HG02642 (cell line): Measurements from ENCODE around the gene NSUN4.
"Not testable (repeated sequence)": the region's sequence is repeated elsewhere in the genome, so short reads cannot be mapped to it uniquely, and the experiment has no call there.

ENCODE experiments used
- ATAC-seq: cut with Tn5 transposase; IDR thresholded peaks from one replicate; pipeline ENCODE4 v1.9.1; 2021; ENCODE audit warnings: mild to moderate bottlenecking; ENCODE audit not compliant: unreplicated experiment, poor library complexity

NSUN4 gene

DNA sequence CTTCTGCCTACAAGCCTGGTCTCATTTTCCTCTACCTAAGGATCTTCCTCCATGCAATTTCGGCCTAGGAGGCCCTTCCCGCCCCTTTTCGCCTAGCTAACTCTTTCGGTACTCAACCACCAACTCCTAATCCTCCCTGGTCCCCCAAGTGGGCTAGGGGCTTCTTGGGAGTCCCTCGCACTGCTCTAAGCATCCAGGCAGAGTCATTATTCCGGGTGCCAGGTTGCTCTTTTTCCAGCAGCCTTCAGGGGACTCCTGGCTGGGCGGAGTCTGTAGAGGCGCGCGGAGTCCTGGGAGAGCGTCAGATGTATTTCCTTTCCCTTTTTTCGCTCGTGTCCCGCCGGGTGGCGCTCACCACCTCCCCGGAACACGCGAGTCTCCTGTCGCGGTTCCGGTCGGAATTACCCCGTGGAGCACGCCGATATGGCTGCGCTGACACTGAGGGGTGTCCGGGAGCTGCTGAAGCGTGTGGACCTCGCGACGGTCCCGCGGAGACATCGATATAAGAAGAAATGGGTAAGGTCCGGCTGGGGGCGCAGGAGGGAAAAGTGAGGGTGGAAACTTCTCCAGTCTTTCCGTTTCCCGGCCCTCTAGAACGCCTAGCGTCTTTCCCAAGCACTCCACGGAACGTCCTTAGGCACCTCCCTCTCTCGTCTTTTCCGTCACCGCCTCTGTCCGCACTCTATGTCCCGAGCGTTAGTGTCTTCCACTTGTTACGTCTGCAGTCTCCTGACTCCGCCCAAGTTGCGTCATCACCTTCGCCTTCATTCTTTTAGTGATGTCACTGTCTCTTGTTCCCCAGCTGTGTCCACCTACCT lies at the start of gene NSUN4:
Gene NSUN4, plus strand, starts transcription at position 404 of the 818 bp plus-strand sequence. Its CDS starts 20 bp downstream, at position 424.
- ATAC-seq: peak; percentile 86

GRCh38 chr1:46295306-46295705 lies 45.3 kb upstream of the NSUN4 start:
- ATAC-seq: no peak

- no peak for ATAC-seq
These were observed 42.2 kb upstream of the NSUN4 start for GRCh38 chr1:46298387-46298786.

DNA sequence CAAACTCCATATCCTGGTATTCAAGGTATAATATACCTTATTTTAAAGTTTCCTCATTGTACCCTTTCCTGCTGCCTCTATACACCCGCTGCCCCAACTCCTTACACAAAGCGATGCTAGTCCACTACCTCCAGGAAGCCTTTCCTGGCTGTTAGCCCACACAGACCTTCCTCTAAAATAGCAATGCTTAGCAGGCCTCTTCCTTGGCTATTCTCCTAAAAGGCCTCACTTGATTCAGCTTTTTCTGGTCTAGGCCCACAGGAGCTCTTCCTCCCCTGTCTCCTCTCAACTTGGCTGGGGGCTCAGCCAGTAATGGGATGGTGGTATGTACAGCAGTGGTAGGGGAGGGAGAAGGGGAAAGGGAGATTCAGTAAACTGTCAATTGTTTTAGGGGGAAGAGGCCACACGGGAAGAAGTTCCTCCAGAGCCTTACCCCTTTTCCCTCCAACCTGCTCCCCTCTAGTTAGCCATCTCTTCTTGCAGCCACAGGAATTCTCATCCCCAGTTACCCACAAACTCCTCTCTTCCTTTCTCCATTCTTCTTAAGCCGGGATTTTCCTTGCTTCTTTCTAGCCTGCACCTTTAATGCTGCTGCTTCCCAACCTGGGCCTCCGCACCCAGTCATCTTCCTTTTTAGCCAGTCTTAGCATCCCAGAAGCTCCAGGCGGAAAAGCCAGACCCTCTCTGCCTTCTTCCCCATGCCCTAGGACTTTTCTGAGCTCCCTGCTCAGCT lies 39.8 kb upstream of the NSUN4 start:
- ATAC-seq: no peak

DNA sequence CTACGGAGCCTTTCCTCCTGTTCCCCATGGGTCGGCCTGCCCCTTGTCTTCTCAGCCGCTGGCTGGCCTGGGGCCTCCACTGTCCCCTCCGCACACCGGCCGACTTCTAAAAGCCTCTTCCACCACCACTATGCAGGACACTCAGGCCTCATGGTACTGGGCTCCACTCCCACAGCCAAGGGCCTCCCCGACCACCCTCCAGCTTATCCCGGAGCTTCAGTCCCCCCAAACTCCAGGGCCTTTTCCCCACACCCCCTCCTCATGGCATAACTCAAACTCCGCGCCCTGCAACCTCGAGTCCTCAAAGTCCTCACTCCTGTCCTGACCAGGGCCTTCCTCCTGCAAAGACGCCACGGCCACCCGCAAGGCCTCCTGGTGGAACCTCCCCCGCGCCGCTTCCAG lies 39.2 kb upstream of the NSUN4 start:
- ATAC-seq: no peak

GRCh38 chr1:46301808-46302640 lies 38.6 kb upstream of the NSUN4 start:
- peak; percentile 38 for ATAC-seq

DNA sequence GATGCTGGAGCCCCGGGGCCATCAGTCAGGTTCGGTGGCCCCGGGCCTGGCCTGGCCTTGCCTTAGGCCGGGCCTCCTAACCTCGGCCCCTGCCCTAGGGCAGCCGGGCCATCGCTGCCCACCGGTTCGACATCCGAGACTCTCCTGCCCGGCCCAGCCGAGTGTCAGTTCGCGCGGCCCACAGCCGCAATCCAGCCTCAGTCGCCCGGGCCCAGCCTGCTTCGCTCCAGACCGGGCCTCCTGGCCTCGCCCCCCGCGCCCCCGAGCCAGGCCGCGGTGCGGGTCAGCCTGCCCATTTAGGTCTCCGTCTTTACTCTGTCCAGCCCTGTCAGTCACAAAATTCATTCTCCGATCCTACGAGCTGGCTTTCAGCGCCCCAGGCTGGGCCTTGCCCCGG lies 38.0 kb upstream of the NSUN4 start:
- peak; percentile 18 for ATAC-seq

DNA sequence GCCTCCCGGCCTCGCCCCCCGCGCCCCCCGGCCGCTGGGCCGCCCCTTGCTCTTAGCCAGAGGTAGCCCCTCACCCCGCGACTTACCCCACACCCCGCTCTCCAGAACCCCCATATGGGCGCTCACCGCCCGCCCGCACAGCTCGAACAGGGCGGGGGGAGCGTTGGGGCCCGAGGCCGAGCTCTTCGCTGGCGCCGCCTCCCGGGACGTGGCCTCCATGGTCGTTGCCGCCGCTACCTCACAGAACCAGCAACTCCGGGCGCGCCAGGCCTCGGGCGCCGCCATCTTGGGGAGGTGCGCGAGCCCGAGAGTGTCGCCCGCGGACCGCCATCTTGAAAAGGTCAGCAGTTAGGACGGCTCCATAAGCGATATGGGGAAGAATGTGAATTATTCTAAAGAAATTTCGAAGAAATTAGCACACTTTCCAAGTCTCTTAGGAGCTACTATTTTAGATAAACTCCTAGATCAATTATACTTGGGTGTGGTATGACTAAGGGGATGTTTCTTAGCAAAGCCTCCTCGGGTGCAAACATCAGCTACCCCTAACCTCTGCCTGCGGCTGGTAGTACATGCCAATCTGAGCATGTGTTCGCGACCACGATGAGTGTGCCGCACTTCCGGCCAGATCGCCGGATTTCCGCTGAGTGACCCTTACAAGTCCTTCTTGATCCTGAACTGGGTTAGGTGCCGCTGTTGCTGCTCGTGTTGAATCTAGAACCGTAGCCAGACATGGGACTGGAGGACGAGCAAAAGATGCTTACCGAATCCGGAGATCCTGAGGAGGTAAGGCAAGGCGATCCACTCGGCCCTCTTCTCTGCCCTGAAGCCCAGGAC lies 37.4 kb upstream of the NSUN4 start, which contains the start of the genes LRRC41 and UQCRH:
Gene LRRC41, minus strand, starts transcription at position 579 of the 834 bp plus-strand sequence. Its CDS starts 294 bp downstream, at position 285.
Gene UQCRH, plus strand, starts transcription at position 661 of the 834 bp plus-strand sequence. Its CDS starts 69 bp downstream, at position 730.
- peak; percentile 81 for ATAC-seq

- no peak for ATAC-seq
These were observed 36.7 kb upstream of the NSUN4 start for GRCh38 chr1:46303872-46304326.

- no peak for ATAC-seq
These were observed 34.5 kb upstream of the NSUN4 start for GRCh38 chr1:46306159-46306530.

- no peak for ATAC-seq
These were observed 31.0 kb upstream of the NSUN4 start for GRCh38 chr1:46309401-46310159.

- no peak for ATAC-seq
These were observed 30.3 kb upstream of the NSUN4 start for GRCh38 chr1:46310321-46310720.

DNA sequence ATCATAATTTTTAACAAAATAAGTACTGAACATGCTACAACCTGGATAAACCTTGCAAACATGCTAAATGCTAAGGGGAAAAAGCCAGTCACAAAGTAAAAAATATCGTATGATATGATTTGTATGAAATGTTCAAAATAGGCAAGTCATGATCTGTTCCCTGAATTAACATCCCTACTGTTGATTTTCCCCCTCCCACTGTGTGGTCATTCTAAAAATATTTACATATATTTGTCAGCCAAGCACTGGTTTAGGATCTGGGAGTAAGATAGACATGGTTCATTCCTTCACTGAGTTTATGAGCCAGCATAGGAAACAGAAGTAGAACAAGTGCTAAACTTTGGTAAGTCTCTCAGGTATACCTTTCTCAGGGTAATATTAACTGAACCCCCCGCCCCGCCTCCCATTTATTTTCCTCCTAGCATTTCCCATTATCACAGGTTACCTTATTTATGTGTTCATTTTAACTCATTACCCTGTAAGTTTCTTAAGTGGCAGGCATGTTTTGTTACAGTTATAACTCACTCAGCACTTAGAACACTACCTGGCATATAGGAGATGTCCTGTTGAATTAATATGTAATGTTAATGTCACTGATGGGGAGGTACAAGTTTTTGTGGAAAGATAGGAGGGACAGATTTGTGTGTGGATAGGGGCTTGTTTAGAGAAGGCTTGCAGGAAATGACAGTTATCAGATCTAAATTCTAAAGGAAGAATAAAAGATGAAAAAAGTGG lies 24.8 kb upstream of the NSUN4 start:
- ATAC-seq: no peak

DNA sequence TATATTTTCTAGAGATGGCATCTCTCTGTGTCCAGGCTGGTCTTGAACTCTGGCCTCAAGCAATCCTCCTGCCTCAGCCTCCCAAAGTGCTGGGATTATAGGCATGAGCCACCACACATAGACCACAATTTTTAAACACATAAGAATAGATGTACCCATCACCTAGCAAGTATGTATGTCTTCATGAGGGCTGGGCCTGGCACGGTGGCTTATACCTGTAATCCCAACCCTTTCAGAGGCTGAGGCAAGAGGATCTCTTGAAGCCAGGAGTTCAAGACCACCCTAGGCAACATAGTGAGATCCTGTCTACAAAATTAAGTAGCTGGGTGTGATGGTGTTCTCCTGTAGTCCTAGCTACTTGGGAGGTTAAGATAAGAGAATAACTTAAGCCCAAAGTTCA lies 23.3 kb upstream of the NSUN4 start:
- no peak for ATAC-seq

DNA sequence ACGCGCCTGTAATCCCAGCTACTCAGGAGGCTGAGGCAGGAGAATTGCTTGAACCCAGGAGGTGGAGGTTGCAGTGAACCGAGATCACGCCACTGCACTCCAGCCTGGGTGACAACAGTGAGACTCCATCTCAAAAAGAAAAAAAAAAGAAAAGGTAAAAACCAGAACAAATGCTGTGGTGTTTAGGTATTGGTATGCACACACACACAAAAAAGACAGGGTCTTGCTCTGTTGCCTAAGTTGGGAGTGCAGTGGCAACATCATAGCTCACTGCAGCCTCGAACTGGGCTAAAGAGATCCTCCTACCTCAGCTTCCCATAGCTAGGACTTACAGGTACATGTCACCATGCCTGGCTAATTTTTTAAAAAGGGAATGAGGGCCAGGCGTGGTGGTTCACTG lies 21.3 kb upstream of the NSUN4 start:
- ATAC-seq: not testable (repeated sequence)

DNA sequence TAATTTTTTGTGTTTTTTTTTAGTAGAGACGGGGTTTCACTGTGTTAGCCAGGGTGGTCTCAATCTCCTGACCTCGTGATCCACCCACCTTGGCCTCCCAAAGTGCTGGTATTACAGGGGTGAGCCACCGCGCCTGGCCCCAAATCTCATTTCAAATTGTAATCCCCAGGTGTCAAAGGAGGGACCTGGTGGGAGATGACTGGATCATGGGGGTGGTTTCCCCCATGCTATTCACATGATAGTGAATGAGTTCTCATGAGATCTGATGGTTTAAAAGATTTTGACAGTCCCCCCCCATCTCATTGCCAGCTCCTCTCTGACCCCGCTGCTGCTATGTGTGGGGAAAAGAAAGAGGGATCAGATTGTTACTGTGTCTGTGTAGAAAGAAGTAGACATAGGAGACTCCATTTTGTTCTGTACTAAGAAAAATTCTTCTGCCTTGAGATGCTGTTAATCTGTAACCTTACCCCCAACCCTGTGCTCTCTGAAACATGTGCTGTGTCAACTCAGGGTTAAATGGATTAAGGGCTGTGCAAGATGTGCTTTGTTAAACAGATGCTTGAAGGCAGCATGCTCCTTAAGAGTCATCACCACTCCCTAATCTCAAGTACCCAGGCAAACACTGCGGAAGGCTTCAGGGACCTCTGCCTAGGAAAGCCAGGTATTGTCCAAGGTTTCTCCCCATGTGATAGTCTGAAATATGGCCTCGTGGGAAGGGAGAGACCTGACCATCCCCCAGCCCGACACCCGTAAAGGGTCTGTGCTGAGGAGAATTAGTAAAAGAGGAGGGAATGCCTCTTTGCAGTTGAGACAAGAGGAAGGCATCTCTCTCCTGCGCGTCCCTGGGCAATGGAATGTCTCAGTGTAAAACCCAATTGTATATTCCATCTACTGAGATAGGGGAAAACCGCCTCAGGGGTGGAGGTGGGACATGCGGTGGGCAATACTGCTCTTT lies 20.4 kb upstream of the NSUN4 start:
- not testable (repeated sequence) for ATAC-seq

DNA sequence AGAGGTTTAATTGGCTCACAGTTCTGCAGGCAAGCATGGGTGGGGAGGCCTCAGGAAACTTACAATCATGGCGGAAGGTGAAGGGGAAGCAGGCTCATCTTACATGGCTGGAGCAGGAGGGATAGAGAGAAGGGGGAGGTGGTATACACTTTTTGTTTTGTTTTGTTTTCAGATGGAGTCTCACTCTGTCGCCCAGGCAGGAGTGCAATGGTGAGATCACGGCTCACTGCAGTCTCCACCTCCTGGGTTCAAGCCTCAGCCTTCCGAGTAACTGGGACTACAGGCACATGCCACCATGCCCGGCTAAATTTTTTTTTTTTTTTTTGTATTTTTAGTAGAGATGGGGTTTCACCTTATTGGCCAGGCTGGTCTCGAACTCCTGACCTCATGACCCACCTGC lies 18.4 kb upstream of the NSUN4 start:
- not testable (repeated sequence) for ATAC-seq
